Activated CD8-positive, alpha-beta T cell treated with anti-CD3 and anti-CD28 coated beads for 36 hours (primary cell): ENCODE results near the gene CD28. TPM values are rescaled to one million over a fixed set of nuclear protein-coding genes. Genes with fewer than 3 reads are reported as not detected.
A peak's percentile ranks its signal among the peaks of the same experiment; 100 is the strongest.

ENCODE experiments used
- ATAC-seq: fragments of 200-7000 bp; cut with Tn5 transposase; one replicate; pipeline ENCODE4 v1.10.0; 2021; ENCODE audit warnings: mild to moderate bottlenecking, moderate library complexity
- CTCF ChIA-PET: fragments of 350-600 bp; sonication (Branson Sonifier 250); formaldehyde crosslinking; loops from one replicate; lab custom pipeline; 2021; ENCODE audit warnings: antibody characterized with exemption; lab: Charles Lee
- POLR2A ChIA-PET: fragments of 350-600 bp; sonication (Branson Sonifier 250); formaldehyde crosslinking; loops from one replicate; lab custom pipeline; 2021; ENCODE audit warnings: antibody characterized with exemption; lab: Charles Lee
- DNase-seq: peaks from one replicate; pipeline ENCODE4 v3.0.0-alpha.2; 2020
- H3K27ac Mint-ChIP-seq: one replicate; pipeline ENCODE4 v1.8.0; 2021; ENCODE audit warnings: mild to moderate bottlenecking, mixed read lengths
- H3K27me3 Mint-ChIP-seq: one replicate; pipeline ENCODE4 v1.8.0; 2021; ENCODE audit warnings: mixed read lengths
- H3K36me3 Mint-ChIP-seq: one replicate; pipeline ENCODE4 v1.8.0; 2021; ENCODE audit warnings: low read depth, mixed read lengths
- H3K4me1 Mint-ChIP-seq: one replicate; pipeline ENCODE4 v1.8.0; 2021; ENCODE audit warnings: low read depth, mixed read lengths
- H3K4me3 Mint-ChIP-seq: one replicate; pipeline ENCODE4 v1.8.0; 2021; ENCODE audit warnings: mild to moderate bottlenecking, moderate library complexity, mixed read lengths
- H3K9me3 Mint-ChIP-seq: one replicate; pipeline ENCODE4 v1.8.0; 2021; ENCODE audit warnings: mixed read lengths
- intact Hi-C: fragments of 100-400 bp; cut with micrococcal nuclease; formaldehyde crosslinking; loops from one replicate; pipeline ENCODE4 v1.10.0; 2022
- total RNA-seq, 2 experiments: library from RNA; stranded (reverse); gene quantifications; one replicate each; pipeline ENCODE4 v1.2.3, GENCODE V29; 2021
- TF ChIP-seq, protein P1 (sequence below): fragments of 200-600 bp; IDR thresholded peaks from one replicate; pipeline ENCODE4 v1.8.0; 2022; ENCODE audit warnings: antibody characterized with exemption, mild to moderate bottlenecking

Gene CD28
- total RNA-seq, 2 experiments from 2014 or later = 94.2 to 97.3 TPM

GRCh38 chr2:203739351-203739750, 32.9 kb downstream of the CD28 start:
- Mint-ChIP-seq H3K9me3 (peaks cover 5% of the 10 kb centered on the region), H3K27me3 (no peaks in the 10 kb centered on the region), H3K4me1 (peaks cover 96% of the 10 kb centered on the region), H3K27ac (peak overlapping the region; percentile 99), H3K4me3 (peak overlapping the region; percentile 25), H3K36me3 (peaks cover 75% of the 10 kb centered on the region)
- intact Hi-C loops = loop anchor here (5.0 kb wide), 1 partner anchor 43 kb away; no protein-coding TSS in a partner anchor
- ATAC-seq (peak; percentile 43), DNase-seq (peak; percentile 53)
- POLR2A ChIA-PET = interaction anchor here (0.6 to 10.6 kb wide), 14 partner anchors 8 to 130 kb away, joined by 3 to 184 read pairs (median 18); partner anchors contain the start of genes CD28 and CTLA4
- CTCF ChIA-PET = interaction anchor here (0.8 to 2.7 kb wide), 11 partner anchors 9 to 132 kb away, joined by 3 to 14 read pairs (median 5); partner anchors contain the start of gene CD28
- TF ChIP-seq, protein P1, sequence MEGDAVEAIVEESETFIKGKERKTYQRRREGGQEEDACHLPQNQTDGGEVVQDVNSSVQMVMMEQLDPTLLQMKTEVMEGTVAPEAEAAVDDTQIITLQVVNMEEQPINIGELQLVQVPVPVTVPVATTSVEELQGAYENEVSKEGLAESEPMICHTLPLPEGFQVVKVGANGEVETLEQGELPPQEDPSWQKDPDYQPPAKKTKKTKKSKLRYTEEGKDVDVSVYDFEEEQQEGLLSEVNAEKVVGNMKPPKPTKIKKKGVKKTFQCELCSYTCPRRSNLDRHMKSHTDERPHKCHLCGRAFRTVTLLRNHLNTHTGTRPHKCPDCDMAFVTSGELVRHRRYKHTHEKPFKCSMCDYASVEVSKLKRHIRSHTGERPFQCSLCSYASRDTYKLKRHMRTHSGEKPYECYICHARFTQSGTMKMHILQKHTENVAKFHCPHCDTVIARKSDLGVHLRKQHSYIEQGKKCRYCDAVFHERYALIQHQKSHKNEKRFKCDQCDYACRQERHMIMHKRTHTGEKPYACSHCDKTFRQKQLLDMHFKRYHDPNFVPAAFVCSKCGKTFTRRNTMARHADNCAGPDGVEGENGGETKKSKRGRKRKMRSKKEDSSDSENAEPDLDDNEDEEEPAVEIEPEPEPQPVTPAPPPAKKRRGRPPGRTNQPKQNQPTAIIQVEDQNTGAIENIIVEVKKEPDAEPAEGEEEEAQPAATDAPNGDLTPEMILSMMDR = no peak

DNA sequence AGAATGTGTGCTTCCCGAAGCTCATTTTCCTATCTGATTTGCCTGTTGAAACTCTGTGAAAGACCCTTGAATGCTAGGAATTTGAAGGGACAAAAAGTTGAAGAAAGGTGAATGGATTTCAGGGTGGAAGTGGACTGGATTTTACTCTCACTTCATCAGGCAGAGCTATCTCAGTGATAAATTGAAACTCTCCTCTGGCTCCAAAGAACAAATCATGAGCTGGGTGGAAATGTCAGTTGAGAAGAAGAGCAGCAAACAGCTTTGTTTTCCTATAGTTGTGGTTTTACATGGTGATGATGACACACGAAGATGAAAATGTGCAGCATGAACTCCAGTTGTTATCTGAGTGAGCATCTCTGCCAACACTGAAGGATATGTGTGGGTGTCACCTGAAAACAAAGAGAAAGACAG, 34.4 kb downstream of the CD28 start:
- H3K36me3 Mint-ChIP-seq = peaks cover 67% of the 10 kb centered on the region
- intact Hi-C loops = loop anchor here (1.0 to 2.0 kb wide), 2 partner anchors 11 to 34 kb away; partner anchors contain the start of gene CD28
- DNase-seq (peak; percentile 66), ATAC-seq (peak; percentile 64)
- ChIA-PET CTCF (interaction anchor here (0.9 to 2.7 kb wide), 20 partner anchors 9 to 256 kb away, joined by 3 to 15 read pairs (median 6); partner anchors contain the start of gene CD28), POLR2A (interaction anchor here (0.6 to 10.6 kb wide), 28 partner anchors 9 to 256 kb away, joined by 3 to 184 read pairs (median 6); partner anchors contain the start of genes CD28, CTLA4 and ICOS)
- peak overlapping the region; percentile 54 for H3K4me3 Mint-ChIP-seq
- TF ChIP-seq, protein P1 = no peak
- H3K27ac Mint-ChIP-seq = peak overlapping the region; percentile 99
- H3K27me3 Mint-ChIP-seq = no peaks in the 10 kb centered on the region
- peaks cover 12% of the 10 kb centered on the region for H3K9me3 Mint-ChIP-seq
- H3K4me1 Mint-ChIP-seq = peaks cover 88% of the 10 kb centered on the region

GRCh38 chr2:203741566-203741965, 35.1 kb downstream of the CD28 start:
- H3K9me3 Mint-ChIP-seq = peaks cover 16% of the 10 kb centered on the region

GRCh38 chr2:203743441-203743981, 37.1 kb downstream of the CD28 start:
- peaks cover 55% of the 10 kb centered on the region for H3K36me3 Mint-ChIP-seq

More at GRCh38 chr2:203741566-203741965, 35.1 kb downstream of the CD28 start:
- H3K27me3 Mint-ChIP-seq = no peaks in the 10 kb centered on the region
- TF ChIP-seq, protein P1 = no peak
- peaks cover 85% of the 10 kb centered on the region for H3K4me1 Mint-ChIP-seq
- peak overlapping the region; percentile 54 for H3K4me3 Mint-ChIP-seq
- intact Hi-C loops = loop anchor here (1.0 to 2.0 kb wide), 2 partner anchors 11 to 35 kb away; partner anchors contain the start of gene CD28
- CTCF ChIA-PET = interaction anchor here (0.9 to 2.7 kb wide), 14 partner anchors 9 to 257 kb away, joined by 3 to 15 read pairs (median 6); no protein-coding TSS in a partner anchor
- DNase-seq (no peak), ATAC-seq (peak; percentile 7)
- POLR2A ChIA-PET = interaction anchor here (0.8 to 10.6 kb wide), 24 partner anchors 8 to 256 kb away, joined by 3 to 184 read pairs (median 6); partner anchors contain the start of genes CD28 and CTLA4
- peak overlapping the region; percentile 99 for H3K27ac Mint-ChIP-seq
- peaks cover 67% of the 10 kb centered on the region for H3K36me3 Mint-ChIP-seq

More at GRCh38 chr2:203743441-203743981, 37.1 kb downstream of the CD28 start:
- ATAC-seq = no peak
- ChIA-PET POLR2A (interaction anchor here (0.8 to 10.6 kb wide), 7 partner anchors 13 to 64 kb away, joined by 3 to 184 read pairs (median 6); partner anchors contain the start of gene CD28), CTCF (interaction anchor here (0.6 to 2.3 kb wide), 7 partner anchors 22 to 289 kb away, joined by 3 to 6 read pairs (median 4); no protein-coding TSS in a partner anchor)
- H3K4me3 Mint-ChIP-seq = no peak overlapping the region
- H3K9me3 Mint-ChIP-seq = peaks cover 16% of the 10 kb centered on the region
- H3K27ac Mint-ChIP-seq = peak overlapping the region; percentile 86
- peaks cover 83% of the 10 kb centered on the region for H3K4me1 Mint-ChIP-seq
- TF ChIP-seq, protein P1 = no peak
- intact Hi-C loops = no loop called here
- H3K27me3 Mint-ChIP-seq = no peaks in the 10 kb centered on the region
- no peak for DNase-seq
